SU-DHL-6 (cell line): ENCODE results near the gene SUGCT.

Experiments
- H2AFZ ChIP-seq: fragments of 200-600 bp; sonication (generic); 2 replicates; pipeline ENCODE4 v1.6.1; 2014; ENCODE audit warnings: low read depth, mild to moderate bottlenecking, moderate library complexity, mixed read lengths, antibody characterized with exemption, low read length; ENCODE audit not compliant: severe bottlenecking
- H3F3A ChIP-seq: fragments of 200-600 bp; shearing (Covaris generic); 2 replicates; pipeline ENCODE4 v1.6.0; 2016; ENCODE audit warnings: antibody characterized with exemption, mild to moderate bottlenecking; ENCODE audit not compliant: insufficient read depth
- H3K27ac ChIP-seq: fragments of 200-600 bp; sonication (generic); 2 replicates; pipeline ENCODE4 v1.5.1; 2016; ENCODE audit warnings: low read depth, mild to moderate bottlenecking, low read length, moderate library complexity, mixed read lengths
- H3K27me3 ChIP-seq: fragments of 200-600 bp; sonication (generic), shearing (Covaris generic); 2 replicates; pipeline ENCODE4 v1.6.0; 2014; ENCODE audit warnings: mild to moderate bottlenecking, low read length
- H3K36me3 ChIP-seq: fragments of 200-600 bp; sonication (generic); 2 replicates; pipeline ENCODE4 v1.6.1; 2014; ENCODE audit warnings: mild to moderate bottlenecking, low read length, mixed read lengths
- H3K4me2 ChIP-seq: fragments of 300-600, 200-600 bp; shearing (Covaris generic), sonication (generic); 2 replicates; pipeline ENCODE4 v1.6.0; 2014; ENCODE audit warnings: low read length, low read depth, mild to moderate bottlenecking; ENCODE audit not compliant: poor library complexity, severe bottlenecking
- H3K4me3 ChIP-seq: fragments of 200-600 bp; sonication (generic); 2 replicates; pipeline ENCODE4 v1.5.1; 2014; ENCODE audit warnings: antibody characterized with exemption, low read length, mild to moderate bottlenecking, mixed read lengths; ENCODE audit not compliant: insufficient read depth, poor library complexity, severe bottlenecking
- H3K79me2 ChIP-seq: fragments of 200-600 bp; sonication (generic); 2 replicates; pipeline ENCODE4 v1.6.1; 2014; ENCODE audit warnings: mild to moderate bottlenecking, low read length, moderate library complexity; ENCODE audit not compliant: insufficient read depth
- H3K9ac ChIP-seq: fragments of 200-600 bp; sonication (generic); 2 replicates; pipeline ENCODE4 v1.7.0; 2014; ENCODE audit warnings: mild to moderate bottlenecking, low read length
- H3K9me2 ChIP-seq: fragments of 200-600 bp; sonication (generic); replicated peaks from 2 replicates; pipeline ENCODE4 v1.6.1; 2014; ENCODE audit warnings: low read length; ENCODE audit not compliant: insufficient read depth
- H3K9me3 ChIP-seq: fragments of 200-600 bp; sonication (generic); 2 replicates; pipeline ENCODE4 v1.6.1; 2014; ENCODE audit warnings: low read length, mixed read lengths; ENCODE audit not compliant: insufficient read depth
- H4K20me1 ChIP-seq: fragments of 200-600 bp; sonication (generic); 2 replicates; pipeline ENCODE4 v1.6.1; 2014; ENCODE audit warnings: low read depth, mild to moderate bottlenecking, antibody characterized with exemption, low read length, moderate library complexity, mixed read lengths
- EZH2phosphoT487 ChIP-seq: fragments of 200-600 bp; sonication (generic), shearing (Covaris generic); conservative IDR thresholded peaks from 2 replicates; pipeline ENCODE4 v1.6.1; 2018; ENCODE audit warnings: mild to moderate bottlenecking, antibody characterized with exemption, low read length, moderate library complexity, mixed read lengths
- TF ChIP-seq, protein P1 (sequence below): fragments of 200-600 bp; sonication (generic); IDR thresholded peaks from one replicate; pipeline ENCODE4 v1.5.1; 2017; ENCODE audit warnings: antibody characterized with exemption, mild to moderate bottlenecking, low read length, moderate library complexity; ENCODE audit not compliant: insufficient read depth, poor library complexity, severe bottlenecking

SUGCT gene

DNA sequence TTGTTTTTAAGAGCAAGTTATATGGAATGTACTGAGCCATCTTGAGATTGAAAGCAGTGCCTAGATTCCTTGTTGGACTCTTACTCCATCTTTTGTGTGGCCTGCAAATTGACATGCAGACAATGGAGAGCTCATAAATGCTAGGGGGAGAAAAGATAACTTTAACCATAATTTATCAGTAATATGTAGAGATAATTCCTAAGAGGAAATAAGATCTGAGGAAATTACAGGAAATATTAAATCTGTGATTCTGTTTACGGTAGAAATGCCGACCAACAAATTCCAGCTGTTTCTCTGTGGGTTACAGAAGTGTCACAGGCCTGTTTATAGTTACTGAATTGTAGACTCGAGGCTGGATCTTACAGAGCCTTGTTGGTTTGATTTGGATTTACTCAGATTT lies 348.0 kb downstream of the SUGCT start:
- H3K79me2 ChIP-seq, result no peaks in the 10 kb centered on the region
- no peak overlapping the region for H3K27ac ChIP-seq
- no peaks in the 10 kb centered on the region for H4K20me1 ChIP-seq
- no peak overlapping the region for H3K4me3 ChIP-seq
- H3K36me3 ChIP-seq, result no peaks in the 10 kb centered on the region
- H3K4me2 ChIP-seq, result no peak overlapping the region
- TF ChIP-seq, protein P1, sequence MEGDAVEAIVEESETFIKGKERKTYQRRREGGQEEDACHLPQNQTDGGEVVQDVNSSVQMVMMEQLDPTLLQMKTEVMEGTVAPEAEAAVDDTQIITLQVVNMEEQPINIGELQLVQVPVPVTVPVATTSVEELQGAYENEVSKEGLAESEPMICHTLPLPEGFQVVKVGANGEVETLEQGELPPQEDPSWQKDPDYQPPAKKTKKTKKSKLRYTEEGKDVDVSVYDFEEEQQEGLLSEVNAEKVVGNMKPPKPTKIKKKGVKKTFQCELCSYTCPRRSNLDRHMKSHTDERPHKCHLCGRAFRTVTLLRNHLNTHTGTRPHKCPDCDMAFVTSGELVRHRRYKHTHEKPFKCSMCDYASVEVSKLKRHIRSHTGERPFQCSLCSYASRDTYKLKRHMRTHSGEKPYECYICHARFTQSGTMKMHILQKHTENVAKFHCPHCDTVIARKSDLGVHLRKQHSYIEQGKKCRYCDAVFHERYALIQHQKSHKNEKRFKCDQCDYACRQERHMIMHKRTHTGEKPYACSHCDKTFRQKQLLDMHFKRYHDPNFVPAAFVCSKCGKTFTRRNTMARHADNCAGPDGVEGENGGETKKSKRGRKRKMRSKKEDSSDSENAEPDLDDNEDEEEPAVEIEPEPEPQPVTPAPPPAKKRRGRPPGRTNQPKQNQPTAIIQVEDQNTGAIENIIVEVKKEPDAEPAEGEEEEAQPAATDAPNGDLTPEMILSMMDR, result no peak
- no peak for TF ChIP-seq EZH2phosphoT487
- H3K9me2 ChIP-seq, result no peaks in the 10 kb centered on the region
- H3K27me3 ChIP-seq, result no peaks in the 10 kb centered on the region
- no peaks in the 10 kb centered on the region for H3F3A ChIP-seq
- H3K9me3 ChIP-seq, result no peaks in the 10 kb centered on the region
- H3K9ac ChIP-seq, result no peak overlapping the region
- no peak overlapping the region for H2AFZ ChIP-seq

DNA sequence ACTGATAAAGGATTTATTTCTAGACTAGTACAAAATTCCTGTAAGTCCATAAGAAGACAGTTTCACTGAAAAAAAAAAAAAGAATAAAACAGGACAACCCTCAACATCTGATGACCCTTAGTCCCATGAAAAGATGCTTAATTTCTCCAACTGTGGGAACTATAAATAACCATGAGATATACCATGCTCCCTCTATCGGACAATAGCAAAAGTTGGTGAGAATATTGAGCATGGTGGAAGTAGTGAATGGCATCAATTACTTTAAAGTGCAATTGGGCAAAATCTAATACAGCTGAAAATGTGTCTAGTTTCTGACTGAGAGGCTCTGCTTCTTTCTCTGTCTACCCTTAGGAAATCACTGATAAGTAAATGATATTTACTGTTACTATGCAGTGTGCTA lies 348.8 kb downstream of the SUGCT start:
- TF ChIP-seq, protein P1, result no peak
- TF ChIP-seq EZH2phosphoT487, result no peak
- Histone ChIP-seq H3K9me3 (no peaks in the 10 kb centered on the region), H3K27ac (no peak overlapping the region), H3K4me2 (no peak overlapping the region), H3K27me3 (no peaks in the 10 kb centered on the region), H3K9me2 (no peaks in the 10 kb centered on the region), H2AFZ (no peak overlapping the region), H3K9ac (no peak overlapping the region), H3K79me2 (no peaks in the 10 kb centered on the region), H3K4me3 (no peak overlapping the region), H3K36me3 (no peaks in the 10 kb centered on the region), H4K20me1 (no peaks in the 10 kb centered on the region), H3F3A (no peaks in the 10 kb centered on the region)

- H3K36me3 ChIP-seq, result no peaks in the 10 kb centered on the region
- H2AFZ ChIP-seq, result no peak overlapping the region
- H3F3A ChIP-seq, result no peaks in the 10 kb centered on the region
- no peak overlapping the region for H3K4me2 ChIP-seq
- TF ChIP-seq, protein P1, result no peak
- no peak for TF ChIP-seq EZH2phosphoT487
- no peaks in the 10 kb centered on the region for H3K79me2 ChIP-seq
- H4K20me1 ChIP-seq, result no peaks in the 10 kb centered on the region
- no peaks in the 10 kb centered on the region for H3K9me2 ChIP-seq
- H3K9ac ChIP-seq, result no peak overlapping the region
- H3K9me3 ChIP-seq, result no peaks in the 10 kb centered on the region
- no peaks in the 10 kb centered on the region for H3K27me3 ChIP-seq
- no peak overlapping the region for H3K4me3 ChIP-seq
- H3K27ac ChIP-seq, result no peak overlapping the region
Measured at GRCh38 chr7:40489844-40490602, 355.2 kb downstream of the SUGCT start.
